ENCODE data around the gene TRAM2. TPM values are rescaled to one million over a fixed set of nuclear protein-coding genes. Genes with fewer than 3 reads are reported as not detected.

TRAM2 gene
- total and polyA plus RNA-seq, 2 of the 4 experiments (the other 2 are of a cell fraction): 77.2 to 95.7 TPM

DNA sequence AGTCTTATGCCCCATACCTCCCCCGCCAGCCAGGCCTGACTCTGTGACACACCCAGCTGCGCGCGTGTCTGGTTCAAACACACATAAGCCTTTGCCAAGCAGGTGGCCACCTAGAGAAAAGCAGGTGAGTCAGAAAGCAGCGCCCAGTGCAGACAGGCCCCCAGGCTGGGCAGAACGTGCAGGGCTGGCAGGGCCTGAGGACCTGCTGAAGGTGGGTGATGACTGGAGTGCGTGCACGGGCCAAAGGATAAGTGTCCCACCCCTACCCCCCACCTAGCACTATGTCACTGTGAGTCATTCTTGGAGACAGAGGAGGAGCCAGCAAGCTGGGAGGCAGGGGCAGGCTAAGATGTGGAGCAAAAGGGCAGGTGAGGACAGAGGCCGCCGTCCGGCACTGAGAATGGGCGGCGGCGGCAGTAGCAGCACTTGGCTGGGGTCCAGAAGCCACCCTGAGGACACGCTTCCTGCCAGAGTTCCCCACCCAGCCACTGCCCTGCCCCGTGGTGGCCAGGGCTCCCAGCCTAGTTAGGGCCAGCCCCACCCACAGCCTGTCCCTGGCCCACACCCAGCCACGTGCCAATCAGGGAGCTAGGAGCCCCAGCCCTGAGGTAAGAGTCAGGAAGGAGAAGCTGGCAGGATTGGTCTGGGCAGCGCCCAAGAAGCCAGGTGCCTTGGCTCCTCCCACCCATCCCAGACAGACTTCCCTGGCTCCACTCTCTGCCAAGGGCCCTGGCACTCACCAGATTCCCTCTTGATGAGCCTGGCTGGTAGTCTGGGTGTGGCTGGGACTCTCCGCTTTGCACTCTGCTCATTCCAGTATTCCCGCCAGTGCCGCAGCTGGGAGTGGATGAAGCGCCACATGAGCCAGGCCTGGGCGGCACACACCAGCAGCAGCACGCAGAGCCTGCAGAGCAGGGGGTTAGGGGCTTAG, 72.7 kb downstream of the TRAM2 start:
- Histone ChIP-seq H2AK5ac (ENCODE audit: low read depth, low read length) (peak overlapping the region; percentile 83), H3K4me1 (ENCODE audit: control insufficient read depth, insufficient read depth, low read length) (peaks cover 36% of the 10 kb centered on the region), H3K18ac (ENCODE audit: low read depth, low read length) (peak overlapping the region; percentile 21; the same call in 1 of the 2 replicates), H2BK5ac (ENCODE audit: low read depth, low read length, poor library complexity, severe bottlenecking) (peak overlapping the region; percentile 68), H2BK15ac (ENCODE audit: low read depth, low read length) (no peak overlapping the region; the same call in 2 of the 3 replicates), H3K36me3 (ENCODE audit: control insufficient read depth, insufficient read depth, low read length) (peaks cover 81% of the 10 kb centered on the region), H3K27ac (ENCODE audit: insufficient read depth, low read length) (peak overlapping the region; percentile 15; the same call in 1 of the 2 replicates), H2AFZ (replicated peaks; ENCODE audit: low read length, poor library complexity) (peak overlapping the region; percentile 65), H2BK20ac (ENCODE audit: low read depth, low read length) (peak overlapping the region; percentile 5; the same call in 1 of the 2 replicates), H4K91ac (ENCODE audit: insufficient read depth, low read depth, low read length) (peak overlapping the region; percentile 79), H3K23ac (ENCODE audit: low read depth, low read length) (no peak overlapping the region), H3K9me1 (ENCODE audit: insufficient read depth, low read length) (peaks cover 51% of the 10 kb centered on the region), H3K79me1 (ENCODE audit: low read depth in 1 of 2, low read length in 2 of 2) (peaks cover 27 to 93% of the 10 kb centered on the region in 2 experiments), H3K4me2 (ENCODE audit: low read depth, low read length) (no peak overlapping the region), H3K56ac (ENCODE audit: extremely low read depth, insufficient read depth, low read length) (no peak overlapping the region), H3K4ac (ENCODE audit: low read depth, low read length) (peak overlapping the region; percentile 55), H3K4me3 (ENCODE audit: insufficient read depth, low read depth, low read length) (no peak overlapping the region), H2AK9ac (replicated peaks; ENCODE audit: low read depth, low read length, poor library complexity) (peak overlapping the region; percentile 87), H3K9me3 (ENCODE audit: control insufficient read depth, insufficient read depth, low read length) (no peaks in the 10 kb centered on the region), H4K5ac (ENCODE audit: low read depth, low read length) (peak overlapping the region; percentile 33; the same call in 1 of the 2 replicates), H3K14ac (replicated peaks; ENCODE audit: low read depth, low read length) (peak overlapping the region; percentile 22), H3K9ac (ENCODE audit: low read depth, low read length) (peak overlapping the region; percentile 12; the same call in 1 of the 2 replicates), H3K27me3 (ENCODE audit: control insufficient read depth, insufficient read depth, low read length) (no peaks in the 10 kb centered on the region), H2BK120ac (ENCODE audit: low read depth, low read length) (peak overlapping the region; percentile 50), H4K8ac (ENCODE audit: low read depth in 2 of 2, low read length in 2 of 2) (peak overlapping the region in 1 of 2 experiments; percentile 6; a peak in 2 of 4 replicates), H4K20me1 (ENCODE audit: insufficient read depth, low read length) (no peaks in the 10 kb centered on the region)
- CTCF ChIA-PET: no interaction called here
- intact Hi-C loops (cut with micrococcal nuclease): no loop called here
- in situ Hi-C loops (cut with MboI; ENCODE audit: low sequenced_read_pairs): no loop called here
- 40% methylated on average over 1 of the region's 24 CpGs; no CpG with 5 or more reads in 1 of the 2 experiments for whole genome bisulfite sequencing, 2 experiments (ENCODE audit: extremely low coverage in 2 of 2, insufficient read length in 1 of 2)
- no TSS peak for BruUV-seq (replicated peaks)
- POLR2A ChIA-PET (ENCODE audit: unreplicated experiment): no interaction called here
- TF ChIP-seq USF2 (IDR thresholded peaks at IDR 0.05; ENCODE audit: low read depth, low read length) (no peak), BHLHE40 (IDR thresholded peaks at IDR 0.05; ENCODE audit: low read depth, low read length) (peak; percentile 88), FOS (IDR thresholded peaks at IDR 0.05; ENCODE audit: low read depth, low read length) (peak; percentile 62)
- dilution Hi-C loops (cut with HindIII; ENCODE audit: low sequenced_read_pairs, unreplicated experiment): no loop called here
- peak; percentile 53; the same call in 1 of the 2 replicates for ATAC-seq (ENCODE audit: low read depth)
- DNase-seq: peak; percentile 72

Data from IMR-90 (cell line).